ENCODE data around the gene L3HYPDH.

The L3HYPDH gene

DNA sequence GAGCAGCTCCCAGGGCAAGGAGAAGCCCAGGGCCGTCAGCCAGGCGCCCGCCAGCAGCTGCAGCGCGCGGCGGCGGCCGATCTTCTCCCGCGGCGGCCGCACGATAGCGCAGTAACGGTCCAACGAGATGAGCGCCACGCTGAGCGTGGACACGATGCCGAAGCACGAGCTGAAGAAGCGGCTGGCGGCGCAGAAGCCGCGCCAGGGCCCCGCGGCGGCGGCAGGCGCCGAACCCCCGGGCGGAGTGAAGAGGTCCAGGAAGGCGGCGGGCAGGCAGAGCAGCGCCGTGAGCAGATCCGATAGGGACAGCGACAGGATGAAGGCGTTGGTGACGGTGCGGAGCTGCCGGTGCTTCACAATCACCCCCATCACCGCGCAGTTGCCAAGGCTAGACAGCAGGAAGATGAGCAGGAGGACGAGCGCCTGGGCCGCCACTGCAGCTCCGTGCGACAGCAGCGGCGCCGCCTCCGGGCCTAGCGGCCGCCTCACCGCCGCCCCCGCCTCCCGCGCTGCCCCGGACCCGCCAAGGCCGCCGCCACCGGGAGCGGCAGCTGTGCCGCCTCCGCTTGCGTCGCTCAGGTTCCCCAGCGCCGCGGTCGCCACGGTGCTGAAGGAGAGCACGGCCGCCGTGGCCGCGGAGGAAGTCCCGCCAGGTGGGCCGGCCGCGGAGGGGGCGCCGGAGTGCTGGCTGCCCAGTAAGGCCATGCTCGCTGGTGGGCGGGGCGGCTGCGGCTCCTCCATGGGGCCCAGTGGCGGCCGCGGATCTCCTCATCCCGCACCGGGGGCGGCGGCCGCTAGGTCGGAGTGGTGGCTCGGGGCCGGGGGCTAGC, 19.5 kb downstream of the L3HYPDH start:
- H3K4me1 ChIP-seq (ENCODE audit: control insufficient read depth, low read length): peaks cover 13% of the 10 kb centered on the region
- TF ChIP-seq, protein P1, sequence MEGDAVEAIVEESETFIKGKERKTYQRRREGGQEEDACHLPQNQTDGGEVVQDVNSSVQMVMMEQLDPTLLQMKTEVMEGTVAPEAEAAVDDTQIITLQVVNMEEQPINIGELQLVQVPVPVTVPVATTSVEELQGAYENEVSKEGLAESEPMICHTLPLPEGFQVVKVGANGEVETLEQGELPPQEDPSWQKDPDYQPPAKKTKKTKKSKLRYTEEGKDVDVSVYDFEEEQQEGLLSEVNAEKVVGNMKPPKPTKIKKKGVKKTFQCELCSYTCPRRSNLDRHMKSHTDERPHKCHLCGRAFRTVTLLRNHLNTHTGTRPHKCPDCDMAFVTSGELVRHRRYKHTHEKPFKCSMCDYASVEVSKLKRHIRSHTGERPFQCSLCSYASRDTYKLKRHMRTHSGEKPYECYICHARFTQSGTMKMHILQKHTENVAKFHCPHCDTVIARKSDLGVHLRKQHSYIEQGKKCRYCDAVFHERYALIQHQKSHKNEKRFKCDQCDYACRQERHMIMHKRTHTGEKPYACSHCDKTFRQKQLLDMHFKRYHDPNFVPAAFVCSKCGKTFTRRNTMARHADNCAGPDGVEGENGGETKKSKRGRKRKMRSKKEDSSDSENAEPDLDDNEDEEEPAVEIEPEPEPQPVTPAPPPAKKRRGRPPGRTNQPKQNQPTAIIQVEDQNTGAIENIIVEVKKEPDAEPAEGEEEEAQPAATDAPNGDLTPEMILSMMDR (IDR thresholded peaks at IDR 0.05; ENCODE audit: low read depth, low read length, poor library complexity, severe bottlenecking): no peak
- TF ChIP-seq EZH2phosphoT487 (IDR thresholded peaks at IDR 0.05; ENCODE audit: borderline replicate concordance, low read length): no peak
- H3F3A ChIP-seq (ENCODE audit: control insufficient read depth, insufficient read depth): peaks cover 8% of the 10 kb centered on the region
- H3K27ac ChIP-seq (ENCODE audit: low read depth, low read length): no peak overlapping the region
- H3K79me2 ChIP-seq (ENCODE audit: control insufficient read depth, low read length): no peaks in the 10 kb centered on the region
- H3K9me2 ChIP-seq (replicated peaks; ENCODE audit: control insufficient read depth, low read length): no peaks in the 10 kb centered on the region
- peak overlapping the region; percentile 85 for H3K4me3 ChIP-seq (ENCODE audit: low read length)
- peak overlapping the region; percentile 98 for H3K4me2 ChIP-seq (ENCODE audit: low read length)
- no peaks in the 10 kb centered on the region for H3K27me3 ChIP-seq (ENCODE audit: control insufficient read depth, low read length)
- H3K36me3 ChIP-seq (ENCODE audit: control insufficient read depth, low read length): peaks cover 1% of the 10 kb centered on the region; the same call in 1 of the 2 replicates
- H4K20me1 ChIP-seq (ENCODE audit: control insufficient read depth, insufficient read depth, low read depth, low read length): no peaks in the 10 kb centered on the region
- no peaks in the 10 kb centered on the region for H3K9me3 ChIP-seq (ENCODE audit: control insufficient read depth, insufficient read depth, low read length)

DNA sequence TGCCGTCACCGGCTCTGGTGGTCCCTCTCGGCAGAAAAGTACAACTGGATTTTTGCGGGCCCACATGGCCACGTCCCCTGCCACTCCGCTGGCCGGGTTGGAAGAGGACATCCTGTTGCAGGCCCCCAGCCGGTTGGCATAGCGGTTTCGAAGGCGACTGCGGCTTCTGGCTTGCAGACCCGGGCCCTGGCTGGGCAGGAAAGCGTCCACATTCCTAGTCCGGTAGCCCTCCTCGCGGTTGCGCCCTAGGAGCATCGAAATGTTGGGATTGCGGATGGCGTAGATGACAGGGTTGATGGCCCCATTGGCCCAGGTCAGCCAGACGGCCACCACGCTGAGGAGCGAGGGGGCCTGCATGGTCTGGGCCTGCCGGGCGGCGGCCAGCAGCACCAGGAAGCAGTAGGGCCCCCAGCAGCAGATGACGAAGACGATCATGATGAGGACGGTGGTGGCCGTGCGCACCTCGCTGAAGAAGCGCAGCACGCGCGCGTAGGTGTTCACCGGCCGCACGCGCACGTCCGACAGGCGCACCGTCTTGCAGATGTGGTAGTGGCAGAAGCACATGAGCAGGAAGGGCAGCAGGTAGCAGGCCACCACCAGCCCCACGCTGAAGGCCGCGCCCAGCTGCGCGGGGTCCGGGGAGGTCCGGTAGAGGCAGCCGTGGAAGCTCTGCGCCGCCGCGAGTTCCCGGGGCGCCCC, 20.3 kb downstream of the L3HYPDH start:
- Histone ChIP-seq H3K27me3 (ENCODE audit: control insufficient read depth, low read length) (no peaks in the 10 kb centered on the region), H3K4me1 (ENCODE audit: control insufficient read depth, low read length) (peaks cover 13% of the 10 kb centered on the region), H3K4me2 (ENCODE audit: low read length) (peak overlapping the region; percentile 98), H3K9me3 (ENCODE audit: control insufficient read depth, insufficient read depth, low read length) (no peaks in the 10 kb centered on the region), H4K20me1 (ENCODE audit: control insufficient read depth, insufficient read depth, low read depth, low read length) (no peaks in the 10 kb centered on the region), H3K36me3 (ENCODE audit: control insufficient read depth, low read length) (no peaks in the 10 kb centered on the region; the same call in 1 of the 2 replicates), H3K27ac (ENCODE audit: low read depth, low read length) (no peak overlapping the region), H3K9me2 (replicated peaks; ENCODE audit: control insufficient read depth, low read length) (no peaks in the 10 kb centered on the region), H3F3A (ENCODE audit: control insufficient read depth, insufficient read depth) (peaks cover 8% of the 10 kb centered on the region), H3K4me3 (ENCODE audit: low read length) (peak overlapping the region; percentile 85), H3K79me2 (ENCODE audit: control insufficient read depth, low read length) (no peaks in the 10 kb centered on the region)
- no peak for TF ChIP-seq EZH2phosphoT487 (IDR thresholded peaks at IDR 0.05; ENCODE audit: borderline replicate concordance, low read length)
- TF ChIP-seq, protein P1 (IDR thresholded peaks at IDR 0.05; ENCODE audit: low read depth, low read length, poor library complexity, severe bottlenecking): no peak

DNA sequence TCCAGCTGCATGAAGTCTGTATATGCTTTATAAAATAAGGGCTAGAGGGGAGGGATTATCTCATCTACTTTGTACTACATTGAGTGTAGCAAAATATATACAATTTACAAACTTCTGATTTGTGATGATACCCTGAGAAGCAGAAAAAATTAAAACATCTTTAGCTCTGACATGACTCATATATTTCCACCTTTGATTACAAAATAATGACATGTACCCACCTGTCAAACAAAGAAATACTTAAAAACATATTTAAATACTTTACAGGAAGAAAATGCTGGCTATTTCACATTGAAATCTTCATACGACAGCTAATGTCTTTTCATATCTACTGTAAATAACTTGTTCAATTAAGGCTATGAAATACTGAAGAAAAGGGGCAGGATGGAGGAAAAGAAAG, 22.3 kb downstream of the L3HYPDH start:
- H3K4me1 ChIP-seq (ENCODE audit: control insufficient read depth, low read length): peaks cover 13% of the 10 kb centered on the region
- peaks cover 6% of the 10 kb centered on the region for H3F3A ChIP-seq (ENCODE audit: control insufficient read depth, insufficient read depth)
- H3K4me2 ChIP-seq (ENCODE audit: low read length): no peak overlapping the region
- H3K79me2 ChIP-seq (ENCODE audit: control insufficient read depth, low read length): no peaks in the 10 kb centered on the region
- no peak overlapping the region for H3K4me3 ChIP-seq (ENCODE audit: low read length)
- no peaks in the 10 kb centered on the region; the same call in 1 of the 2 replicates for H3K36me3 ChIP-seq (ENCODE audit: control insufficient read depth, low read length)
- H3K27me3 ChIP-seq (ENCODE audit: control insufficient read depth, low read length): no peaks in the 10 kb centered on the region
- no peaks in the 10 kb centered on the region for H3K9me2 ChIP-seq (replicated peaks; ENCODE audit: control insufficient read depth, low read length)
- H4K20me1 ChIP-seq (ENCODE audit: control insufficient read depth, insufficient read depth, low read depth, low read length): no peaks in the 10 kb centered on the region
- TF ChIP-seq, protein P1 (IDR thresholded peaks at IDR 0.05; ENCODE audit: low read depth, low read length, poor library complexity, severe bottlenecking): no peak
- no peak for TF ChIP-seq EZH2phosphoT487 (IDR thresholded peaks at IDR 0.05; ENCODE audit: borderline replicate concordance, low read length)
- no peaks in the 10 kb centered on the region for H3K9me3 ChIP-seq (ENCODE audit: control insufficient read depth, insufficient read depth, low read length)
- no peak overlapping the region for H3K27ac ChIP-seq (ENCODE audit: low read depth, low read length)
